B cell (primary cell): ENCODE measurements around the gene OGDHL. TPM values are rescaled to one million over a fixed set of nuclear protein-coding genes. Genes with fewer than 3 reads are reported as not detected.

ENCODE experiments used
- ATAC-seq: fragments of 200-7000 bp; cut with Tn5 transposase; one replicate; pipeline ENCODE4 v1.10.0; 2021; ENCODE audit warnings: low read depth, mild to moderate bottlenecking, moderate number of reproducible peaks, moderate library complexity
- CTCF ChIA-PET: fragments of 350-600 bp; sonication (Branson Sonifier 250); formaldehyde crosslinking; loops from one replicate; lab custom pipeline; 2021; ENCODE audit warnings: antibody characterized with exemption, inconsistent platforms; lab: Charles Lee
- POLR2A ChIA-PET: fragments of 350-600 bp; sonication (Branson Sonifier 250); formaldehyde crosslinking; loops from one replicate; lab custom pipeline; 2021; ENCODE audit warnings: antibody characterized with exemption; lab: Charles Lee
- DNase-seq: peaks from one replicate; pipeline ENCODE4 v3.0.0; 2013
- H2AFZ ChIP-seq: 2 replicates; pipeline ENCODE4 v1.6.1; 2012; ENCODE audit warnings: mild to moderate bottlenecking, low read depth, low read length; ENCODE audit not compliant: insufficient read depth, poor library complexity, severe bottlenecking
- H3K27ac ChIP-seq, 2 donors: 1 replicate in 1 of 2; 2 replicates in 1 of 2; pipeline ENCODE4 v1.5.1; 2012 to 2013; ENCODE audit warnings: low read length in 2 of 2, mild to moderate bottlenecking in 2 of 2, moderate library complexity in 1 of 2
- H3K27me3 ChIP-seq, 4 experiments: fragments of 200-600 bp in 1 of 4; sonication (generic) in 1 of 4; replicated peaks in 1 of 4; 1 replicate in 2 of 4; 2 replicates in 2 of 4; pipeline versions ENCODE4 v1.6.1 to v1.7.0; 2013 to 2016; ENCODE audit warnings: low read length in 3 of 4, mild to moderate bottlenecking in 2 of 4, mixed read lengths in 1 of 4, moderate library complexity in 1 of 4; ENCODE audit not compliant: insufficient read depth in 4 of 4, control insufficient read depth in 3 of 4; ENCODE audit errors: control extremely low read depth in 1 of 4
- H3K36me3 ChIP-seq, 2 experiments: replicated peaks in 1 of 2; 1 replicate in 1 of 2; 2 replicates in 1 of 2; pipeline versions ENCODE4 v1.6.1 to v1.7.1; 2013; ENCODE audit warnings: low read length in 1 of 2; ENCODE audit not compliant: insufficient read depth in 2 of 2, control insufficient read depth in 1 of 2; ENCODE audit errors: control extremely low read depth in 1 of 2, extremely low read depth in 1 of 2
- H3K4me1 ChIP-seq, 2 donors: fragments of 200-600 bp in 1 of 2; sonication (generic) in 1 of 2; 1 replicate in 1 of 2; 2 replicates in 1 of 2; pipeline versions ENCODE4 v1.5.1 to v1.6.1; 2013 to 2017; ENCODE audit warnings: low read length in 2 of 2; ENCODE audit not compliant: control insufficient read depth in 2 of 2, insufficient read depth in 2 of 2
- H3K4me2 ChIP-seq: replicated peaks from 2 replicates; pipeline ENCODE3; 2012; ENCODE audit warnings: mild to moderate bottlenecking, low read depth, low read length; ENCODE audit not compliant: poor library complexity, severe bottlenecking
- H3K4me3 ChIP-seq, 5 experiments: fragments of 200-600 bp in 1 of 5; sonication (generic) in 1 of 5; 1 replicate in 3 of 5; 2 replicates in 2 of 5; pipeline versions ENCODE4 v1.5.1 to v1.7.0; 2011 to 2016; ENCODE audit warnings: low read length in 4 of 5, mild to moderate bottlenecking in 4 of 5, low read depth in 2 of 5, control low read depth in 1 of 5, moderate library complexity in 1 of 5; ENCODE audit not compliant: insufficient read depth in 1 of 5; ENCODE audit errors: control extremely low read depth in 1 of 5, extremely low read depth in 1 of 5
- H3K79me2 ChIP-seq: fragments of 200-600 bp; sonication (generic); one replicate; pipeline ENCODE4 v1.6.0; 2016; ENCODE audit warnings: low read length; ENCODE audit not compliant: control insufficient read depth, insufficient read depth
- H3K9ac ChIP-seq: fragments of 200-600 bp; sonication (generic); 2 replicates; pipeline ENCODE4 v1.6.1; 2017; ENCODE audit warnings: mild to moderate bottlenecking, low read length, moderate library complexity
- H3K9me3 ChIP-seq, 3 donors: one replicate each; pipeline versions ENCODE4 v1.6.1 to v1.7.1; 2013; ENCODE audit warnings: low read length in 2 of 3; ENCODE audit not compliant: control insufficient read depth in 2 of 3, insufficient read depth in 1 of 3; ENCODE audit errors: control extremely low read depth in 1 of 3
- H4K20me1 ChIP-seq: 2 replicates; pipeline ENCODE4 v1.6.0; 2012; ENCODE audit warnings: mild to moderate bottlenecking, low read length; ENCODE audit not compliant: insufficient read depth, control insufficient read depth, poor library complexity, severe bottlenecking
- H3K27ac Mint-ChIP-seq: one replicate; pipeline ENCODE4 v1.8.0; 2021; ENCODE audit warnings: mixed read lengths
- H3K27me3 Mint-ChIP-seq: one replicate; pipeline ENCODE4 v1.8.0; 2021; ENCODE audit warnings: mixed read lengths
- H3K4me1 Mint-ChIP-seq: one replicate; pipeline ENCODE4 v1.8.0; 2021; ENCODE audit warnings: mixed read lengths
- H3K4me3 Mint-ChIP-seq: one replicate; pipeline ENCODE4 v1.8.0; 2021; ENCODE audit warnings: mixed read lengths
- H3K9me3 Mint-ChIP-seq: one replicate; pipeline ENCODE4 v1.8.0; 2022; ENCODE audit warnings: mixed read lengths; ENCODE audit not compliant: insufficient read depth
- EZH2 ChIP-seq: IDR thresholded peaks from 2 replicates; pipeline ENCODE4 v1.6.1; 2012; ENCODE audit warnings: borderline replicate concordance, low read depth, mild to moderate bottlenecking, moderate library complexity, low read length; ENCODE audit not compliant: insufficient read depth, poor library complexity, severe bottlenecking
- WGBS: methylation state at CpG from one replicate; pipeline ENCODE4 v1.1.5; 2013; ENCODE audit warnings: missing lambda C conversion rate; ENCODE audit not compliant: insufficient coverage; 5-methylcytosine and 5-hydroxymethylcytosine counted together
- intact Hi-C: fragments of 100-400 bp; cut with micrococcal nuclease; formaldehyde crosslinking; loops from one replicate; pipeline ENCODE4 v1.10.0; 2022
- polyA plus RNA-seq: library from polyadenylated mRNA; depleted of rRNA; stranded (reverse); fragments of >200 nt; gene quantifications from 2 replicates; pipeline ENCODE4 v1.2.3, GENCODE V29; 2012
- total RNA-seq, 2 donors: library from RNA; stranded (reverse); fragments of 120-200 nt in 1 of 2; gene quantifications; 1 replicate in 1 of 2; 2 replicates in 1 of 2; pipeline versions ENCODE4 v1.2.3 to v1.2.4, GENCODE V29; 2013 to 2022
- TF ChIP-seq, protein P1 (sequence below): fragments of 200-600 bp; IDR thresholded peaks from one replicate; pipeline ENCODE4 v1.8.0; 2022; ENCODE audit warnings: antibody characterized with exemption, mild to moderate bottlenecking

The OGDHL gene
- total and polyA plus RNA-seq, 2 donors (not counting 1 experiment from before 2014, with no cell fraction given), result not detected

DNA sequence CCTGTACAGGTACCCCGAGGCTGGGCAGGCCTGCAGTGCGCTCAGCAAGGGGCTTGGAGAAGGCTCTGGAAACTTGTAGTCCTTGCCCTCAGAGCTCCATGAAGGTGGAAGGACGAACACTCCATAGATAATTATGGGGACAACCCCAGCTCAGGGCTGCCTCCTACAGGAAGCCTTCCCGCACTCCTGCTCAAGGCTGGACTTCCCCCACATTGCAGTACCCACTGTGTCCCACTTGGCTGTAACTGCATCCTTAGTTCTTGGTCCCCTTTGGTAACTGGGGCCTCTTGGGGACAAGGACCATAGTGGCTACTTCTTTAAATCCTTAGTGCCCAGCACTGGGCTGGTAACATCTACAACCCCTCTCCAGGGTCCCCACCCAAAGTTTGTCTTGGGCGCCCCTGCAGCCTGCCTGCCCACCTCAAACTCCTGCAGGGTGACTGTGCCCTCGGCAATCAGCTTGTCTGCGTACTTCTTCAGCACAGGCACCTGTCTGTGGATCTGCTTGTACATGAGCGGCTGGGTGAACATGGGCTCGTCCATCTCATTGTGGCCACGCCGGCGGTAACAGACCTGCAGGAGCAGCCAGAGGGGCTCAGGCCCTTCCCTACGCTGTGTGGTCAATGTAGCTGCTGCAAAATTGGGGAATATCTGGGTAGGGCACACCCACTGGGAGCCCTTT lies 17.1 kb downstream of the OGDHL start:
- Histone ChIP-seq H2AFZ (no peak overlapping the region), H4K20me1 (no peaks in the 10 kb centered on the region), H3K4me1 (no peaks in the 10 kb centered on the region), H3K9me3 (no peaks in the 10 kb centered on the region), H3K27me3 (no peaks in the 10 kb centered on the region), H3K27ac (no peak overlapping the region), H3K36me3 (no peaks in the 10 kb centered on the region), H3K9ac (no peak overlapping the region), H3K4me2 (no peak overlapping the region), H3K4me3 (no peak overlapping the region), H3K79me2 (no peaks in the 10 kb centered on the region)
- H3K9me3 Mint-ChIP-seq, result no peaks in the 10 kb centered on the region
- ChIA-PET CTCF (no interaction called here), POLR2A (no interaction called here)
- no peak overlapping the region for H3K4me3 Mint-ChIP-seq
- 90% methylated on average over 13 of the region's 13 CpGs for WGBS
- H3K4me1 Mint-ChIP-seq, result no peaks in the 10 kb centered on the region
- DNase-seq (no peak), ATAC-seq (no peak)
- no peak for TF ChIP-seq EZH2
- TF ChIP-seq, protein P1, sequence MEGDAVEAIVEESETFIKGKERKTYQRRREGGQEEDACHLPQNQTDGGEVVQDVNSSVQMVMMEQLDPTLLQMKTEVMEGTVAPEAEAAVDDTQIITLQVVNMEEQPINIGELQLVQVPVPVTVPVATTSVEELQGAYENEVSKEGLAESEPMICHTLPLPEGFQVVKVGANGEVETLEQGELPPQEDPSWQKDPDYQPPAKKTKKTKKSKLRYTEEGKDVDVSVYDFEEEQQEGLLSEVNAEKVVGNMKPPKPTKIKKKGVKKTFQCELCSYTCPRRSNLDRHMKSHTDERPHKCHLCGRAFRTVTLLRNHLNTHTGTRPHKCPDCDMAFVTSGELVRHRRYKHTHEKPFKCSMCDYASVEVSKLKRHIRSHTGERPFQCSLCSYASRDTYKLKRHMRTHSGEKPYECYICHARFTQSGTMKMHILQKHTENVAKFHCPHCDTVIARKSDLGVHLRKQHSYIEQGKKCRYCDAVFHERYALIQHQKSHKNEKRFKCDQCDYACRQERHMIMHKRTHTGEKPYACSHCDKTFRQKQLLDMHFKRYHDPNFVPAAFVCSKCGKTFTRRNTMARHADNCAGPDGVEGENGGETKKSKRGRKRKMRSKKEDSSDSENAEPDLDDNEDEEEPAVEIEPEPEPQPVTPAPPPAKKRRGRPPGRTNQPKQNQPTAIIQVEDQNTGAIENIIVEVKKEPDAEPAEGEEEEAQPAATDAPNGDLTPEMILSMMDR, result no peak
- peaks cover 7% of the 10 kb centered on the region for H3K27me3 Mint-ChIP-seq
- H3K27ac Mint-ChIP-seq, result no peak overlapping the region
- intact Hi-C loops, result no loop called here

DNA sequence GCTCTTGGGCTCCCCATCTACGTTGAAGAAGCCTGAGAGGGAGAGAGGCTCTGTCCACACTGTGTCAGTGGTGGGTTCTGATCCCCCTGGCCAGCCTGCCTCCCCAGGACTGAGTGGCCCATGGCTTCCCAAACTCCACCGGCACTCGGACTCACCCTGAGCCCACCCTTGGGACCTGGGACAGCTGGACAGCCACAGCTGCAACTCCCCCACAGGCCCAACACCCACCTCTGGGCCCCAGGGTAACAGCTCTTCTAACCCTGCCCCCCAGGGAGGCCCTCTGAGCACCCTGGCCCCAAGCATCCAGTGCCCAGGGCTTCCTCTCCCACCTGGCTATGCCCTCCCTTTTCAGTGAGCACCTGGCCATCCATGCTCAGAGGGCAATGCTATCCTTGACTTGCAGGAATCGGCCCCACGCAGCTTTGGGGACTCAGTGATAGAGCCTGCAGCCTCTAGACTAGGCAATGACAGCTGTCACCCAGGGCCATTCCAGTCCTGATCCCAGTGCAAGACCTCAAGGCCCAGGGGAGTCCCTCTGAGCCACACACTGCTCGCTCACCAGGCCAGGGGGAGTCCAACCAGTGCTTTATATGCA lies 17.9 kb downstream of the OGDHL start:
- H3K27ac Mint-ChIP-seq, result no peak overlapping the region
- no peak overlapping the region for H3K4me3 ChIP-seq
- no peak overlapping the region for H3K4me3 Mint-ChIP-seq
- H3K27ac ChIP-seq, result no peak overlapping the region
- H2AFZ ChIP-seq, result no peak overlapping the region
- ChIA-PET CTCF (no interaction called here), POLR2A (no interaction called here)
- no peaks in the 10 kb centered on the region for H3K36me3 ChIP-seq
- no peaks in the 10 kb centered on the region for H3K9me3 Mint-ChIP-seq
- H3K4me2 ChIP-seq, result no peak overlapping the region
- no peak for ATAC-seq
- no peaks in the 10 kb centered on the region for H3K4me1 Mint-ChIP-seq
- H3K9me3 ChIP-seq, result no peaks in the 10 kb centered on the region
- no peak for TF ChIP-seq EZH2
- TF ChIP-seq, protein P1, result no peak
- H3K4me1 ChIP-seq, result no peaks in the 10 kb centered on the region
- peaks cover 7% of the 10 kb centered on the region for H3K27me3 Mint-ChIP-seq
- no peaks in the 10 kb centered on the region for H4K20me1 ChIP-seq
- intact Hi-C loops, result no loop called here
- WGBS, result 87% methylated on average over 6 of the region's 6 CpGs
- H3K27me3 ChIP-seq, result no peaks in the 10 kb centered on the region
- no peak overlapping the region for H3K9ac ChIP-seq
- no peaks in the 10 kb centered on the region for H3K79me2 ChIP-seq
- DNase-seq, result no peak
